ENCODE measurements around the gene TBL3. TPM values are rescaled to one million over a fixed set of nuclear protein-coding genes. Genes with fewer than 3 reads are reported as not detected.

TBL3 gene
- total and polyA plus RNA-seq, 2 donors (not counting 1 experiment from before 2014, with no cell fraction given) = 31.9 to 52.2 TPM

DNA sequence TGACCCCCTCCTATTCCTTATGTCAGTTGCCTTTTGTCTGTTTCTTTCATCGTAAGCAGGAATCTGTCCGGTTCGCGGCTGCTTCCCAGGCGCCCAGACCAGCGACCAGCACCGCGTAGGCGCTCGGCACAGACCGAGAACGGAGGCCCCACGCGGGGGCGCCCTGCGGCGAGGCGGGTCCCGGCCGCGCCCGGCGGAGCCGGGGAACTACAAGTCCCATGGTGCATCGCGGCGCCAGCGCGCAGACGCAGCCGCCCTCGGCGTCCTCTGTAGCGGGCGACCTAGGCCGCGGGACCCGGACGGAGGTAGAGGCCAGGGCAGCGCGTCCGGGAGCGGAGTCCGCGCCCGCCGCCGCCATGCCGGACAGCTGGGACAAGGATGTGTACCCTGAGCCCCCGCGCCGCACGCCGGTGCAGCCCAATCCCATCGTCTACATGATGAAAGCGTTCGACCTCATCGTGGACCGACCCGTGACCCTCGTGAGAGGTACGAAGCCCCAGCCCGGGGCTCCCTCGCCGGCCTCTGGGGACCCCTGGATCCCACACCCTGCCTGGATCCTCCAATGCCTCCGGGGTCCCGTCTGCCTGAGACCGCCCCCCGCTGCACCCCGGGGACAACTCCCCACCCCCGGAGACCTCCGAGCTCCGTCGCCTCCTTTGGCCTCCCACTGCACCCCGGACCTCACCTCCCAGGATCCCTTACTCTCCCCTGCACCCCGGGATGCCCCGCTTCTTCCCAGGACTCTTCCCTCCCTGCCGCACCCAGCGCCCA, 12.4 kb upstream of the TBL3 start, which contains the start of gene NDUFB10:
Gene NDUFB10, plus strand, starts transcription at position 270 of the 771 bp plus-strand sequence. Its CDS starts 87 bp downstream, at position 357.
- intact Hi-C loops (cut with micrococcal nuclease) = loop anchor here (1.0 to 2.0 kb wide), 5 partner anchors 12 to 309 kb away; partner anchors contain the start of genes RNPS1, TRAF7 and ZNF598
- WGBS (ENCODE audit: insufficient coverage) = under 1% methylated on average over 76 of the region's 79 CpGs
- H3K4me1 ChIP-seq (ENCODE audit: control insufficient read depth in 2 of 2, insufficient read depth in 2 of 2, low read length in 2 of 2) = peaks cover 24 to 47% of the 10 kb centered on the region in 2 donors
- peaks cover 3% of the 10 kb centered on the region for H3K27me3 Mint-ChIP-seq
- H3K27me3 ChIP-seq (replicated peaks in 1 of 4; ENCODE audit: control extremely low read depth in 1 of 4, control insufficient read depth in 3 of 4, insufficient read depth in 4 of 4, low read length in 3 of 4) = no peaks in the 10 kb centered on the region
- no peaks in the 10 kb centered on the region for H3K9me3 Mint-ChIP-seq (ENCODE audit: insufficient read depth)
- H4K20me1 ChIP-seq (ENCODE audit: control insufficient read depth, insufficient read depth, low read length, poor library complexity, severe bottlenecking) = peaks cover 23% of the 10 kb centered on the region
- H3K27ac Mint-ChIP-seq = peak within 1 kb of the TSS; percentile 89
- DNase-seq = peak; percentile 93
- ChIA-PET POLR2A (interaction anchor here (1.0 to 2.5 kb wide), 4 partner anchors 12 to 195 kb away, joined by 3 to 10 read pairs (median 6); partner anchors contain the start of genes TBL3 and TRAF7), CTCF (interaction anchor here (0.6 to 2.2 kb wide), 4 partner anchors 29 to 194 kb away, joined by 3 to 5 read pairs (median 4); no protein-coding TSS in a partner anchor)
- H3K27ac ChIP-seq (ENCODE audit: low read length in 2 of 2) = peak within 1 kb of the TSS; percentile 51 to 77
- H3K36me3 ChIP-seq (replicated peaks in 1 of 2; ENCODE audit: control extremely low read depth in 1 of 2, control insufficient read depth in 1 of 2, extremely low read depth in 1 of 2, insufficient read depth in 2 of 2, low read length in 1 of 2) = peaks cover 0 to 29% of the 10 kb centered on the region in 2 experiments
- H2AFZ ChIP-seq (ENCODE audit: insufficient read depth, low read depth, low read length, poor library complexity, severe bottlenecking) = peak within 1 kb of the TSS; percentile 93
- peak within 1 kb of the TSS; percentile 88 for H3K9ac ChIP-seq (ENCODE audit: low read length)
- TF ChIP-seq, protein P1, sequence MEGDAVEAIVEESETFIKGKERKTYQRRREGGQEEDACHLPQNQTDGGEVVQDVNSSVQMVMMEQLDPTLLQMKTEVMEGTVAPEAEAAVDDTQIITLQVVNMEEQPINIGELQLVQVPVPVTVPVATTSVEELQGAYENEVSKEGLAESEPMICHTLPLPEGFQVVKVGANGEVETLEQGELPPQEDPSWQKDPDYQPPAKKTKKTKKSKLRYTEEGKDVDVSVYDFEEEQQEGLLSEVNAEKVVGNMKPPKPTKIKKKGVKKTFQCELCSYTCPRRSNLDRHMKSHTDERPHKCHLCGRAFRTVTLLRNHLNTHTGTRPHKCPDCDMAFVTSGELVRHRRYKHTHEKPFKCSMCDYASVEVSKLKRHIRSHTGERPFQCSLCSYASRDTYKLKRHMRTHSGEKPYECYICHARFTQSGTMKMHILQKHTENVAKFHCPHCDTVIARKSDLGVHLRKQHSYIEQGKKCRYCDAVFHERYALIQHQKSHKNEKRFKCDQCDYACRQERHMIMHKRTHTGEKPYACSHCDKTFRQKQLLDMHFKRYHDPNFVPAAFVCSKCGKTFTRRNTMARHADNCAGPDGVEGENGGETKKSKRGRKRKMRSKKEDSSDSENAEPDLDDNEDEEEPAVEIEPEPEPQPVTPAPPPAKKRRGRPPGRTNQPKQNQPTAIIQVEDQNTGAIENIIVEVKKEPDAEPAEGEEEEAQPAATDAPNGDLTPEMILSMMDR (IDR thresholded peaks at IDR 0.05) = peak; percentile 80
- no peak for TF ChIP-seq EZH2 (IDR thresholded peaks at IDR 0.05; ENCODE audit: borderline replicate concordance, insufficient read depth, low read depth, low read length, poor library complexity, severe bottlenecking)
- H3K4me1 Mint-ChIP-seq = peaks cover 38% of the 10 kb centered on the region
- no peaks in the 10 kb centered on the region for H3K9me3 ChIP-seq (ENCODE audit: control extremely low read depth in 1 of 3, control insufficient read depth in 2 of 3, insufficient read depth in 1 of 3, low read length in 2 of 3)
- peak within 1 kb of the TSS; percentile 51 to 89 (median 86) for H3K4me3 ChIP-seq (ENCODE audit: control extremely low read depth in 1 of 5, extremely low read depth in 1 of 5, insufficient read depth in 1 of 5, low read depth in 2 of 5, low read length in 4 of 5)
- peak within 1 kb of the TSS; percentile 89 for H3K4me3 Mint-ChIP-seq
- peak; percentile 94 for ATAC-seq (ENCODE audit: low read depth)
- peaks cover 25% of the 10 kb centered on the region for H3K79me2 ChIP-seq (ENCODE audit: control insufficient read depth, insufficient read depth, low read length)
- peak within 1 kb of the TSS; percentile 83 for H3K4me2 ChIP-seq (replicated peaks; ENCODE audit: low read depth, low read length, poor library complexity, severe bottlenecking)
